ENCODE measurements around the gene MDFI. TPM values are rescaled to one million over a fixed set of nuclear protein-coding genes. Genes with fewer than 3 reads are reported as not detected.

Gene MDFI
- total RNA-seq, 2 experiments from 2014 or later: not detected

GRCh38 chr6:41598670-41599014, 39.6 kb upstream of the MDFI start:
- no peak for TF ChIP-seq EZH2phosphoT487 (IDR thresholded peaks at IDR 0.05; ENCODE audit: borderline replicate concordance, low read depth, low read length)
- TF ChIP-seq, protein P1, sequence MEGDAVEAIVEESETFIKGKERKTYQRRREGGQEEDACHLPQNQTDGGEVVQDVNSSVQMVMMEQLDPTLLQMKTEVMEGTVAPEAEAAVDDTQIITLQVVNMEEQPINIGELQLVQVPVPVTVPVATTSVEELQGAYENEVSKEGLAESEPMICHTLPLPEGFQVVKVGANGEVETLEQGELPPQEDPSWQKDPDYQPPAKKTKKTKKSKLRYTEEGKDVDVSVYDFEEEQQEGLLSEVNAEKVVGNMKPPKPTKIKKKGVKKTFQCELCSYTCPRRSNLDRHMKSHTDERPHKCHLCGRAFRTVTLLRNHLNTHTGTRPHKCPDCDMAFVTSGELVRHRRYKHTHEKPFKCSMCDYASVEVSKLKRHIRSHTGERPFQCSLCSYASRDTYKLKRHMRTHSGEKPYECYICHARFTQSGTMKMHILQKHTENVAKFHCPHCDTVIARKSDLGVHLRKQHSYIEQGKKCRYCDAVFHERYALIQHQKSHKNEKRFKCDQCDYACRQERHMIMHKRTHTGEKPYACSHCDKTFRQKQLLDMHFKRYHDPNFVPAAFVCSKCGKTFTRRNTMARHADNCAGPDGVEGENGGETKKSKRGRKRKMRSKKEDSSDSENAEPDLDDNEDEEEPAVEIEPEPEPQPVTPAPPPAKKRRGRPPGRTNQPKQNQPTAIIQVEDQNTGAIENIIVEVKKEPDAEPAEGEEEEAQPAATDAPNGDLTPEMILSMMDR (conservative IDR thresholded peaks at IDR 0.05; ENCODE audit: low read length): no peak
- Histone ChIP-seq H3K4me2 (ENCODE audit: low read length) (no peak overlapping the region), H3K27ac (ENCODE audit: low read depth, low read length, poor library complexity, severe bottlenecking) (no peak overlapping the region), H3K79me2 (ENCODE audit: insufficient read depth, low read depth, low read length) (no peaks in the 10 kb centered on the region), H3K4me3 (ENCODE audit: low read depth, low read length, poor library complexity, severe bottlenecking) (no peak overlapping the region), H3K36me3 (ENCODE audit: insufficient read depth, low read length) (no peaks in the 10 kb centered on the region), H2AFZ (ENCODE audit: low read length) (no peak overlapping the region), H4K20me1 (ENCODE audit: insufficient read depth, low read length) (no peaks in the 10 kb centered on the region), H3K9me3 (ENCODE audit: low read length) (no peaks in the 10 kb centered on the region), H3K9me2 (ENCODE audit: insufficient read depth, low read length) (no peaks in the 10 kb centered on the region), H3K4me1 (ENCODE audit: insufficient read depth, low read length, poor library complexity, severe bottlenecking) (peaks cover 9% of the 10 kb centered on the region)
- ChIA-PET POLR2A (no interaction called here), CTCF (ENCODE audit: unreplicated experiment) (no interaction called here)
- DNase-seq (ENCODE audit: low spot score): no peak
- BruUV-seq (replicated peaks): no TSS peak
- intact Hi-C loops (cut with micrococcal nuclease; ENCODE audit: unreplicated experiment): no loop called here

DNA sequence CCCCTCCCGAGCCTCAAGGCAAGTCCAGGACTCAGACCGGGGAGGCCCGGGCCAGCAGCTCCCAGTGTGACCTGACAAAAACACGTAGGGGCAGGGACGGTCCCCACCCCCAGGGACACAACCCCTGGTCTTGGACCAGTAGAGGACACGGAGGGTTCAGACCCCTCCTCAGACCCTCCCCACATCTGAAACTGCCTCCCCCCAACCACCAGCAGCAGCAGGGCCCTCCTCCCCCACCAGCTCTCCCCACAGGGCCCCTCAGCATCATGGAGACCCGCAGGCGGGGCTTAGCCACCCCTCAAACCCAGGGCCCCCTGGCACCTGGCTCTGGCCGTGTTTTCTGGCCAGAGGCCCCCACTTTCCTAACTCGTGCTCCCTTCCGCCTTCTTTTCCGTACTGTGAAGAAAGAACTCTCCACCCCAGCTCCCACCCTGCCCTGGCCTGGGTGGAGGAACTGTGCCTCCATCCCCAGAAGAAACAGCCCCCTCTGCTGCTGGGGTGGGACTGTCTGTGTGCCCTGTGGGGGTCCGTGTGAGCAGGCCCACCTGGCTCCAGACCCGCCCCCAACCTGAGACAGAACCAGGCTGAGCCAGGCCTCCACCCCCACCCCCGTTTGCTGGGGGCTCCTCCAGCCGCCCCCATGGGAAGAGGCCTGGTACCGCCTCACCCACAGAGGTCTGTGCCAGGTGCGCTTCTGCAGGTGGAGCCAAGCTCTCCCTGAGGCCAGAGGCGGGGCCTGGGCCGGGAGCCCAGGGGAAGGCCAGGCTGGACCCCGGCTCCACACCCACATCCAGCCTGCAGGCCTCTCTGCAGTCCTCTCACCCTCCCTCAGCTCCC, 39.0 kb upstream of the MDFI start:
- intact Hi-C loops (cut with micrococcal nuclease; ENCODE audit: unreplicated experiment): no loop called here
- ChIA-PET CTCF (ENCODE audit: unreplicated experiment) (no interaction called here), POLR2A (no interaction called here)
- Histone ChIP-seq H3K9me2 (ENCODE audit: insufficient read depth, low read length) (no peaks in the 10 kb centered on the region), H3K9me3 (ENCODE audit: low read length) (no peaks in the 10 kb centered on the region), H3K79me2 (ENCODE audit: insufficient read depth, low read depth, low read length) (no peaks in the 10 kb centered on the region), H3K4me1 (ENCODE audit: insufficient read depth, low read length, poor library complexity, severe bottlenecking) (peaks cover 9% of the 10 kb centered on the region), H4K20me1 (ENCODE audit: insufficient read depth, low read length) (no peaks in the 10 kb centered on the region), H3K4me2 (ENCODE audit: low read length) (no peak overlapping the region), H2AFZ (ENCODE audit: low read length) (no peak overlapping the region), H3K4me3 (ENCODE audit: low read depth, low read length, poor library complexity, severe bottlenecking) (no peak overlapping the region), H3K36me3 (ENCODE audit: insufficient read depth, low read length) (no peaks in the 10 kb centered on the region), H3K27ac (ENCODE audit: low read depth, low read length, poor library complexity, severe bottlenecking) (no peak overlapping the region)
- no TSS peak for BruUV-seq (replicated peaks)
- TF ChIP-seq, protein P1 (conservative IDR thresholded peaks at IDR 0.05; ENCODE audit: low read length): no peak
- no peak for TF ChIP-seq EZH2phosphoT487 (IDR thresholded peaks at IDR 0.05; ENCODE audit: borderline replicate concordance, low read depth, low read length)
- no peak for DNase-seq (ENCODE audit: low spot score)

DNA sequence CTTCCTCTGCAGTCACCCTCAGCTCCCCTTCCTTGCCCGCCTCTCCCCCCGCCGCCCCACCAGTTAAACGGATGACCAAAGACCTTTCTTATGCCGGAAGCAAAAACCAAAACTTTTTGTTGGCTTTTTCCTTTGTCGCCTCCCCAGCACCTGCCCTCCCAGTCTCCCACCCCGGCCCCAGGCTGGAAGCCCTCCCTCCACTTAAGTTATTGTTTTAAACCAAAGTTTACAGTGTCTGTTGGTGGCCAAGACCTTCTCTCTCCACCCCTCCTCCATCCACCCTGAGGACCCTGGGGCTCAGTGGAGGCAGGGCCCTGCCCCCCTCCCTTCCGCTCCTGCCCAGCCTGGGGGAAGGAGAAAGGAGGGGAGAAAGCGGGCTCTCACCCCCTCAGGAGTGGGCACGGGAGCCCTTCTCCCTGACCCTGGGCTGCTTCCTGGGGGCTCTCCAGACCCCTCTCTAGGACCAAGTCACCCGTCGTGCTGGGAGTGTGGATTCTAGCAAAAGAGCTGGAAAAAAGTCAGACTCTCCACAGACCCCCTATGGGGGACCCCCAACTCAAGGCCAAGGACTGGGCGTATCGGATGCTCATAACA, 38.3 kb upstream of the MDFI start:
- BruUV-seq (replicated peaks): TSS peak; percentile 78
- TF ChIP-seq EZH2phosphoT487 (IDR thresholded peaks at IDR 0.05; ENCODE audit: borderline replicate concordance, low read depth, low read length): no peak
- TF ChIP-seq, protein P1 (conservative IDR thresholded peaks at IDR 0.05; ENCODE audit: low read length): no peak
- H3K9me3 ChIP-seq (ENCODE audit: low read length): no peaks in the 10 kb centered on the region
- H3K27ac ChIP-seq (ENCODE audit: low read depth, low read length, poor library complexity, severe bottlenecking): no peak overlapping the region
- no peaks in the 10 kb centered on the region for H4K20me1 ChIP-seq (ENCODE audit: insufficient read depth, low read length)
- no peak for DNase-seq (ENCODE audit: low spot score)
- H3K79me2 ChIP-seq (ENCODE audit: insufficient read depth, low read depth, low read length): no peaks in the 10 kb centered on the region
- no peaks in the 10 kb centered on the region for H3K36me3 ChIP-seq (ENCODE audit: insufficient read depth, low read length)
- peaks cover 9% of the 10 kb centered on the region for H3K4me1 ChIP-seq (ENCODE audit: insufficient read depth, low read length, poor library complexity, severe bottlenecking)
- no peaks in the 10 kb centered on the region for H3K9me2 ChIP-seq (ENCODE audit: insufficient read depth, low read length)
- no peak overlapping the region for H3K4me3 ChIP-seq (ENCODE audit: low read depth, low read length, poor library complexity, severe bottlenecking)
- ChIA-PET POLR2A (no interaction called here), CTCF (ENCODE audit: unreplicated experiment) (no interaction called here)
- intact Hi-C loops (cut with micrococcal nuclease; ENCODE audit: unreplicated experiment): loop anchor here (10.0 kb wide), 2 partner anchors 445 to 565 kb away; no protein-coding TSS in a partner anchor
- H3K4me2 ChIP-seq (ENCODE audit: low read length): no peak overlapping the region
- no peak overlapping the region for H2AFZ ChIP-seq (ENCODE audit: low read length)
